GM10266 (cell line): ENCODE measurements around the gene PRKCB.

ENCODE experiments used
- DNase-seq: peaks from one replicate; pipeline ENCODE4 v3.0.0; 2012; ENCODE audit errors: extremely low spot score
- TF ChIP-seq, protein P1 (sequence below): IDR thresholded peaks from 2 replicates; pipeline ENCODE4 v1.5.1; 2012; ENCODE audit warnings: mild to moderate bottlenecking, low read depth; ENCODE audit not compliant: control insufficient read depth, insufficient read depth; ENCODE audit errors: missing control alignments

Gene PRKCB

DNA sequence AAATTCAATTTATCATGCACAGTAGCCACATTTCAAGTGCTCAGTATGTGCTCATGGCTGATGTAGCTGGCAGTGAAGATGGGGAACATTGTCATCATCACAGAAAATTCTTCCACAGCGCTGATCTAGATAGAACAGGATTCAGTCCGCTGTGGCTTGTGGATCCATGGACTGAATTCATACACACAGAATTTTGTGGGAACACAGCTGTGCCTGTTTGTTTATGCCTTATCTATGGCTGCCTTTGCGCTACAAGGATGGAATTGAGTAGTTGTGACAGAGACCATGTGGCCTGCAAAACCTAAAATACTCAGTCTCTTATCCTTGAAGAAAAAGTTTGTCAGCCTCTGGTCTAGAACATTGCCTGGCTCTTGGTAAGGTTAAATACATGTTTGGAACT is 128.4 kb downstream of the PRKCB start:
- TF ChIP-seq, protein P1, sequence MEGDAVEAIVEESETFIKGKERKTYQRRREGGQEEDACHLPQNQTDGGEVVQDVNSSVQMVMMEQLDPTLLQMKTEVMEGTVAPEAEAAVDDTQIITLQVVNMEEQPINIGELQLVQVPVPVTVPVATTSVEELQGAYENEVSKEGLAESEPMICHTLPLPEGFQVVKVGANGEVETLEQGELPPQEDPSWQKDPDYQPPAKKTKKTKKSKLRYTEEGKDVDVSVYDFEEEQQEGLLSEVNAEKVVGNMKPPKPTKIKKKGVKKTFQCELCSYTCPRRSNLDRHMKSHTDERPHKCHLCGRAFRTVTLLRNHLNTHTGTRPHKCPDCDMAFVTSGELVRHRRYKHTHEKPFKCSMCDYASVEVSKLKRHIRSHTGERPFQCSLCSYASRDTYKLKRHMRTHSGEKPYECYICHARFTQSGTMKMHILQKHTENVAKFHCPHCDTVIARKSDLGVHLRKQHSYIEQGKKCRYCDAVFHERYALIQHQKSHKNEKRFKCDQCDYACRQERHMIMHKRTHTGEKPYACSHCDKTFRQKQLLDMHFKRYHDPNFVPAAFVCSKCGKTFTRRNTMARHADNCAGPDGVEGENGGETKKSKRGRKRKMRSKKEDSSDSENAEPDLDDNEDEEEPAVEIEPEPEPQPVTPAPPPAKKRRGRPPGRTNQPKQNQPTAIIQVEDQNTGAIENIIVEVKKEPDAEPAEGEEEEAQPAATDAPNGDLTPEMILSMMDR: no peak
- DNase-seq: no peak

DNA sequence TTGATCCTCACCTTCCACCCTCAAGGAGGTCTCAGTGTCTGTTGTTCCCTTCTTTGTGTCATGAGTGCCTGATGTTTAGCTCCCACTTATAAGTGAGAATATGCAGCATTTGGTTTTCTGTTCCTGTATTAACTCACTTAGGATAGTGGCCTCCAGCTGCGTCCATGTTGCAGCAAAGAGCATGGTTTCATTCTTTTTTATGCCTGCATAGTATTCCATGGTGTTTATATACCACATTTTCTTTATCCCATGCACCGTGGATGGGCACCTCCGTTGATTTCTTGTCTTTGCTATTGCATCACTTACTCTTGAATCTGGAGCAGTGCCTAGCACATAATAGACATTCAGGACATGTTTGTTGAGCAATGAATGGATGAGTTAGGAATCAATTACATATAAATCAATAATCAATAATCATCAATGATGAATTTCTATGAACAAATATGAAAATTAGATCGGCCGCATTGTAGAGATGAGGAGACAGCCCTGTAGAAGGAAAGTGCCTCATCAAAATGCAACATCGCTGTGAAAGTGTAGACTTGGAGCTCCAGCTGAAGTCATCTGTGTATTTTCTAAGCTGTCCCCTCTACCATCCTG is 129.5 kb downstream of the PRKCB start:
- TF ChIP-seq, protein P1: no peak
- DNase-seq: no peak

DNA sequence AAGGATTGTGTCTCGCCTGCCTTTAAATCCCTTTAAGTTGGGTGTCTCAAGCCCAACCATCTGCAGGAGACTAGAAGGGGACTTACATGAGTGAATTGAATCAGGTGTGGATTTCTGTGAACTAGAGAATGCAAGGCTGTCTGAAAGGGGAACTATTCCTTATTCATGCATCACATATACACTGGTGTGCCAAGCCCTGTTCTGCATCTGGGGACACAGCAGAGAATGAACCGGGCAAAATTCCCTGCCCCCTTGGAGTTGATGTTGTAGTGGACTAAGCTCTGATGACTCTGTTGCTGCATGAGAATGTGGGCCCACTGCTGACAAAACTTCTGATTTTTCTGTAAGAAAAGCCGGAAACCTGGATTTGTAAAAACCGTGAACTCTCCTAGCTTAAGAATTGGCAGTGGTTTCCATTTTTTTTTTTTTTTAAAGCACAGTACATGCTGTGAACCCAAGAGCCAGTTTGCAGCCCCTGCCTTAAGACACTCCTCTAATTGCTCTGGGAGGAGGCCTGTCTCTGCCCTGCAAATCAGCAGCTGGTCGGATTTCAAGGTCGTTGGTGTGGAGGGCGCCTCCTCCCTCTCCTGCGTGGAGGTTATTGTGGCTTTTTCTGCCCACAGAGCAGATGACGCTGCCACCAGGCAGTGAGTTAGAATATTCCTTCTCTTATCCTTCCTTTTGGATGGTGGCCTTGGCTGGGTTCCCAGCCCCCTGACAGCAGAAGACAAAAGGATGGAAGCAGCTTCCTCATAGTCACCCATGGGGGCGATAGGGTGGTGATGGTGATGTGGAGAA is 131.0 kb downstream of the PRKCB start:
- DNase-seq: no peak
- TF ChIP-seq, protein P1: no peak

DNA sequence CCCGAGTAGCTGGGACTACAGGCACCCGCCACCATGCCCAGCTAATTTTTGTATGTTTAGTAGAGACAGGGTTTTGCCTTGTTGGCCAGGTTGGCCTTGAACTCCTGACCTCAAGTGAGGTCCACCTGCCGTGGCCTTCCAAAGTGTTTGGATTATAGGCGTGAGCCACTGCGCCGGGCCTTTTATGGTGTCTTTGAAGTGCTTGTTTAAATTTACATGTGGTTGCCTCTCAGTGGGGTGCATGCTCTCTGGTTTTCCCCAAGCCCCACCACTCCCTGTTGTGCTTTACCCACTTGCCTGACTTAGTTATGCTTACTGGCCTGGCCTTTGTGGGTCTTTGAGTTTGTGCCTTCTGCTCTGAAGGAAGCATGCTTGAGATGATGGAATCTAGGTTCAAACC is 132.0 kb downstream of the PRKCB start:
- TF ChIP-seq, protein P1: no peak
- no peak for DNase-seq

DNA sequence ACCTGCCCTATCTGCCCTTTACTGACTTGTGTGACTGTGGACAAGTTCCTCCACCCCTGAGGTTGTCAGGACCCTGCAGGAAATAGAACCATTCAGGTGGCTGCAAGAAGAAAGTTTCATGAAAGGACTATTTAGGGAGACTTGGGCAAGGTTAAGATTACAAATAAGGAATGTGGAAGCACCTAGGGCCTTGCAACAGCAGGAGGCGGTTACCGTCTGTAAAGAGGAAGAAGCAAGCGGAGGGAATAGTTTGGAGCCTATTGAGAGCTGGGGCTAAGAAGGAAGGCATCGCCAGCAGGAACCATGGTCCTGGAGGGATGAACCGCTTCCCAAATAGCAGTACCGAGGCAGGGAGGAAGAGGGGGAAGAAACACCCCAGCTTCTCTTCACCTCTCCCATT is 132.4 kb downstream of the PRKCB start:
- DNase-seq: no peak

DNA sequence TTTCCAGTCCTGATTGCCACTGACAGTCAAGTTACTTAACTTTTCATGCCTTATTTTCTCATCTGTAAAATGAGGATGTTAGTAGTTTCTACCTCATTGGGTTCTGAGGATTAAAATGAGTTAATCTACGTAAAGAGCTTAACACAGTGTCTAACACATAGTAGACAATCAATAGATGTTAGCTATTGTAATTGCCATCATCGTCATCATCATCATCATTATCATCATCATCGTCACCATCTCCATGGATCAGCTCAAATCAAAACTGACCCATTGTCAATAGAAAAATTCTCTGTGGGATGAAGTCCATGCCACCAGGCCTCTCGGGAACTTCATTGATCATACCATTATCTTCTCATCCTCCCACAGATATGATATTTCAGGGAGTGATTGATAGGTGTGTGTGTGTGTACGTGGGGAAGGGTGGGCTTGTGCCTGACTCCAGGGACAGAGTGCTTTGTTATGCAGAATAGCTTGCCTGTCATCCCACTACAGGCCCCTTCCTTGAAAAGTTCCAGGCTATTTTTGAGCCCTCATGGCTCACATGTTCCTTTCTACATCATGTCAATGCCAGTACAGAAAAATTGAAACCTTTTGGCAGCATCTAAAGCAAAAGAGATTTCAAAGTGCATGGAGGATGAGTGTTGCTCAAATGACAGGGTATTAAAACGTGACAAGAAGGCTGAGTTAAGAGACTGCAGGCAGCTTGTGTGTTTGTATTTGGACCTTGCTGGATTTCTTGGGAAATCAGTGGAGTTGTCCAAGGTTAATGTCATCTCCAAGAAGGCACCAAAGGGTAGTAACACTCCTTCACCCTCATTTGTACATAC is 133.9 kb downstream of the PRKCB start:
- no peak for DNase-seq
- TF ChIP-seq, protein P1: no peak

More for the DNA sequence above, 132.4 kb downstream of the PRKCB start:
- TF ChIP-seq, protein P1: no peak
